HL-60/S4 (cell line): Measurements from ENCODE around the gene BCAS3.
"Not testable (repeated sequence)": the region's sequence is repeated elsewhere in the genome, so short reads cannot be mapped to it uniquely, and the experiment has no call there.

Experiments
- in situ Hi-C: fragments of 300-500 bp; cut with MboI; formaldehyde crosslinking; loops from 2 replicates; pipeline ENCODE4 v1.14.3; 2022; ENCODE audit warnings: low sequenced_read_pairs

BCAS3 gene

DNA sequence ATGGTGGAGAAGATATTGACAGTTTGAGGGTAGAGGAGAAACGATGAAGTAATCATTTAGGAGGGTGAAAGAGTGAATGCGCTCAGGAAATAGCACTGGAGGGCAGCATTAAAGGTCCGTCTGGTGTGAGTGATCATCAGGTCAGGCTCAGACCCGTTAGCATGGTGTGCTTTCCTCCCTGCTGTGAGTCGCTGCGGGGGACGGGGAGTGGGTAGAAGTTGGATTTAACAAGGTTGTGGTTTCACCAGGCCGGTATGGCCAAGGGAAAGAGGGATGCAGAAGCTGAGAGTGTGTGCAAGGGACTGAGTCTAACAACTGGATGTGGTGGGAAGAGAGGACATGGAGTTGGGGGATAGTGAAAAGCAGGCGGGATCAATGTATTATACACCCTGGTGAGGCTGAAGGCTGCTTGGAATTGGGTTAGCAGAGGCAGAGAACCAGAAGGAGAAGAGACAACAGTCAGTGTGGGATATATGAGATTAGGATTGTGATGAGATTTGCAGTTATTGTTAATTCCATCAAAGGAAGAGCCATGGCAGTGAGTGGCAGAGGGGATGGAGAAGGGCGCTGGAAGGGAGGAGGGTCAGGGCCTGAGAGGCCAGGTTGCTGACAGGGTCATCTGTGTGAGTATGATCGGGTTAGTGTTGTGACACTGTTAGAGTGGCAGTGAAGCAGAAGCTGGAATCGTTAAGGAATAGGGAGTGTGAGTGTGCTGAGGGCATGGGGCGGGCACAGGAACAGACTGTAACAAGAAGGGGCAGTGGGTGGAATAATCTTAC is 663.0 kb downstream of the BCAS3 start:
- in situ Hi-C loops: no loop called here

GRCh38 chr17:61343576-61343975 is 665.9 kb downstream of the BCAS3 start:
- in situ Hi-C loops: no loop called here

DNA sequence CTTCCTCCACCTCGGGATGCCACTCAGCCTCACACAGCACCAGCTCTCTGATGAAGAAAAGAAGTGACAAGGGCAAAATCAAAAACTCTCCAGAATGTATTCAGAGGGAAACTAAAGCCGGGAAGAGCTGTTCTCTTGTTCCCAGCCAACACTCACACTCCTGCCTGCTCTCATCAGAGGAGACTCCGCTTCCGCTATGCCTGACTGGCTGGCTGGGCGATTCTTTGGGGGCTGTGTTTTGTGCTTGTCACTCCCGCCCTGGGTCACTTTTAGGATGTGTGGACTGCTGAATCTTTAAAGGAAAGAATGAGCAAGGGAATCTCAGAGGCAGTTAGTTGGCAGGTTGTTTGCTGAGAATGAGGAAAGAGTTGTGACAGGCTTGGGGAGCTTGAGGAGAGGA is 667.4 kb downstream of the BCAS3 start:
- in situ Hi-C loops: no loop called here

- in situ Hi-C loops: no loop called here
Observed at GRCh38 chr17:61345825-61346666, 668.4 kb downstream of the BCAS3 start.

- in situ Hi-C loops: no loop called here
Observed at GRCh38 chr17:61349350-61349749, 671.7 kb downstream of the BCAS3 start.

GRCh38 chr17:61351745-61352407 is 674.2 kb downstream of the BCAS3 start:
- in situ Hi-C loops: no loop called here

- in situ Hi-C loops: no loop called here
Observed at GRCh38 chr17:61352408-61352770, 674.7 kb downstream of the BCAS3 start.

GRCh38 chr17:61352781-61353491 is 675.3 kb downstream of the BCAS3 start:
- in situ Hi-C loops: no loop called here

DNA sequence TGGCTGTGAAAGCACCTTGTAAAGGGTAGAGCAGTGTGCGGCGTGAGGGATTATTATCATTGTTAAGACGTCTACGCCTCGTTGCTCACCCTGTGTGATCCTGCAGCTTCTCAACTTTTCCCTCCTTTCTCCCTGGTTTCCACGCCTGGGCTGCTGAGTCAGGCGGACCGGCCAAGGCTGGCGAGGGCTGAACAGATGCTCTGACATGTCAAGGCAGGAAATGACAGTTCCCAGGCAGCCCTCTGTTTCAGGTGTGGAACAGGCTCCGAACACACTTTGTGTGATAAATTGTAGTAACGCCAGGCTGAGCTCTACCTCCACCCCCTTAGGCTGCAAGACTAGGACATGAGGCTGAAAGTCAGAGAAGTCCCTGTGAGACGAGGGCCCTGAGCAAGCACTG is 676.0 kb downstream of the BCAS3 start:
- in situ Hi-C loops: no loop called here

DNA sequence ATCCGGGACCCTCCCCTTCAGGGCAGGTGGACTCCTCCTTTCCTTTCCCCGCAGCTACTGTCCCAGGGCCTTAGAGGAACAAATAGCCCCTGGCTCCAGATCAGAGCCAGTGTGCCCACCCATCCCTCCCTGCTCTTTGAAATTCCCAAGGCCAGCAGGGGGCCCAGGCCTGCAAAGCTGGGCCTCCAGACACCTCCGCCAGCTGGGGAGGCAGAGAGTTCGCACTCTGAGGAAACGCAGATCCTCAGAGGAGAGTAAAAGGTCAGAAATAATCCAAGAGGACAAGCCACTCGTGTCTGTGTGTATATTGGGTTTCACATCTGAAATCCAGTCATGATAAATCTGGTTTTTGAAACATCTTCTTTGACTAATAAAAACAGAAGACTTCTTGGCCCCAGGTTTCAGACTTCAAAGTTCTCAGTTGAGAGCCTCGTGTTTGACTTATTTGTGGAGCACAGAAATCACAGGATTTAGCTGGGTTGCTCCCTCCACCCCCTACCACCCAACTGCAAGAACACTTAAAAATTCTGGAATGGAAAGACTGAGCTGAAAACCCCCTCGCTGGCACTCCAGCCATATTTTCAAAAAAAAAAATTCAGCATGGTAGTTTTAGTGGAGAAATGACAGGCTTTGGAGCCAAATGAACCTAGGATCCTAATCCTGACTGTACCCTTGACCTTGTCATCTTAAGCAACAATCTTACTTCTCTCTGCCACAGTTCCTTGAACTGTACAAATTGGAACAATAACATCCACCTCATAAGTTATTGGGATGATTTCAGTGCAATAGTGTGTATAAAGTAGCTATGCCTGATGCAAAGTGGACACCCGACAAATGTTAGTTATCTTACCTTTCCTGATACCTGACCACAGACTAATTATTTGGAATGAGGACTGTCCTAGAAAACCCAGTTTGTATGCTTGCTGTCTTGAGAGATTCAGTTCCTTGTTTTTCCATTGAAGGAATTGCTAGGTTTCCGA is 677.5 kb downstream of the BCAS3 start:
- in situ Hi-C loops: no loop called here

DNA sequence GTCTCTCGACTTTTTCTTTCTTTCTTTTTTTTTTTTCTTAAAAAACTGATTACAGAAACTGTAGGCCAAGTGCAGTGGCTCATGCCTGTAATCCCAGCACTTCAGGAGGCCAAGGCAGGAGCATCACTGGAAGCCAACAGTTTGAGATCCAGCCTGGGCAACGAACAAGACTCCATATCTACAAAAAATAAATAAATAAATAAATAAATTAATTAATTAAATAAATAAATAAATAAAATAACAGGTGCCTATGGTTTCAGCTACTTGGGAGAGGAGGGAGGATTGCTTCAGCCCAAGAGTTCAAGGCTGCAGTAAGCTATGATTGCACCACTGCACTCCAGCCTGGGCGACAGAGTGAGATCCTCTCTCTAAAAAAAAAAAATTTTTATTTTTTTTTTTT is 679.4 kb downstream of the BCAS3 start:
- in situ Hi-C loops: not testable (repeated sequence)

DNA sequence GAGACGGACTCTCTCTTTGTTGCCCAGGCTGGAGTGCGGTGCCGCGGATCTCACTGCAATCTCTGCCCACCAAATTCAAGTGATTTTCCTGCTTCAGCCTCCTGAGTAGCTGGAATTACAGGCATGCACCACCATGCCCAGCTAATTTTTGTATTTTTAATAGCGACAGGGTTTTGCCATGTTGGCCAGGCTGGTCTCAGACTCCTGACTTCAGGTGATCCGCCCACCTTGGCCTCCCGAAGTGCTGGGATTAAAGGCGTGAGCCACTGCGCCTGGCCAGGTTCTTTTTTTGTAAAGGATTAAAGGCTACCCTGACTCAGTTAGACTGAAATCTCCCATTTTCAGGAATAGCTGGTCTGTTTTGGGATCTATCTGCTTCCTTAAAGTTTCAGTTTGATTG is 681.9 kb downstream of the BCAS3 start:
- in situ Hi-C loops: not testable (repeated sequence)

- in situ Hi-C loops: no loop called here
Observed at GRCh38 chr17:61360318-61360943, 682.8 kb downstream of the BCAS3 start.

DNA sequence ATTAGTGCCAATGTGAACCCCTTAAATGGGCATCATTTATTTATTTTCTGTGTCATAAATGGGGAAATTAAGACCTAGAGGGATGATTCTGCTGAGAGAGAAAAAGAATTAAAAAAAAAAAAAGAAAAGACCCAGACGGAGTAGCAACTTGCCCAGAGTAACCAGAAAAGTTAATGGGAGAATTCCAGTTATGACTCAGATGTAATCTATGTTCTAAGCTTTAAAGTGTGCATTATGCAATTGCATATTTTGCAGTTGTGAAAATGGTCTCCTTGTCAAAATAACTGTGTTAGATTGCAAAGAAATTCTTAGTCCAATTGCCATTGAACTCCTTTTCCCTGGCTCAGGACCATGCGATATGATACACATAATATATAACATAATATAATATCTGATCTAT is 683.4 kb downstream of the BCAS3 start:
- in situ Hi-C loops: no loop called here

GRCh38 chr17:61362396-61362795 is 684.7 kb downstream of the BCAS3 start:
- in situ Hi-C loops: no loop called here

- in situ Hi-C loops: no loop called here
Observed at GRCh38 chr17:61362852-61363600, 685.4 kb downstream of the BCAS3 start.

DNA sequence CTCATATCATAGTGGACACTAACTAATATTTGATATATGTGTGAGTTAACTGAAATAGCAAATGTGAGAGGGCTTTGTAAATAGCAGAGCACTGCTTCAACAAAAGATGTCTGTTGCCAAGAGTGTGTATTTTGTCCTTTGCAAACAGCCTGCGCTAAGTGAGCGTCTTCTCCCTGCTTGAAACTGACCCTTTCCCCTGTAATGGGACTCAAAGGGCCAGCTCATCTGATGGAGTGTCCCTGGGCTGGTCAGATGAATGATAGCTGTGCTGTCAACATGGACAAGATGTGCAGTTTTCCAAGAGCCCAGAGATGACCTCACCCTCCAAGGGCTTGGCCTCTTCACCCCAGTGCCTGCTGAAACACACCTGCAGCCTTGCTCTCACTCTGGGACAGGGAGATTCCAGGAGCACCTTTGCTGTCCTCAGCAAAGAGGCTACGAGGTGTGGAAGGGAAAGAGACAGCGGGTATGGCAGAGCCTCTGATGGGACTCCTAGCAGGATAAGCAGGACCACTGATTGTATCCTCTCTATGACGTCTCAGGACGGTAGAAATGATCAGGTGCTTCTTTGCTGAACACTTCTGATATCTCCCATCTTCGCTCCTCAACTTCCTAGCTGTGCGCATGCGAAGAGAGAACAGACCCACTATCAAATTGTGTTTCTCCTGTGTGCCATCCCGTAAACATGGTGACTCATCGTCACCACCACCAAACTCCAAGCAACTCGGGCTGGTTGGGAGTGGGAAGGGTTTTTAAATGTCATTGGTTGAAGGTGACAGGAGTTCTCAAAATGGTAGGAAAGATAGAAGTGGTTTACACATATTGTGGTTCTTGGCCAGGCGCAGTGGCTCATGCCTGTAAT is 686.2 kb downstream of the BCAS3 start:
- in situ Hi-C loops: no loop called here

DNA sequence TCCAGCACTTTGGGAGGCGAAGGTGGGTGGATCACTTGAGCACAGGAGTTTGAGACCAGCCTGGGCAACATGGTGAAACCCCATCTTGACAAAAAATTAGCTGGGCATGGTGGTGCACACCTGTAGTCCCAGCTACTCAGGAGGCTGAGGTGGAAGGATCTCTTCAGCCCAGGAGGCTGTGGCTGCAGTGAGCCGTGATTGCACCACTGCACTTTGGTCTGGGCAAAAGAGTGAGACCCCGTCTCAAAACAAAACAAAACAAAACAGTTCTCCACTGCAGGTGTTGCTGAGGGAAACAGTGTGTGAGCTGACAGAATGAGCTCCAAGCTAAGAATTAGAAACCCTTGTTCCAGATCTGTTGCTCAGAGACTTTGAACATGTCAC is 686.8 kb downstream of the BCAS3 start:
- in situ Hi-C loops: no loop called here
